ENCODE results near the gene WDR33.
"Not testable (repeated sequence)": the region's sequence is repeated elsewhere in the genome, so short reads cannot be mapped to it uniquely, and the experiment has no call there.

WDR33 gene

GRCh38 chr2:127810619-127811396 lies at the start of gene WDR33:
Gene WDR33, minus strand, starts transcription at chr2:127811171. Its CDS starts 40,190 bp downstream, at chr2:127770981.
- DNase-seq, result peak; percentile 84

GRCh38 chr2:127860130-127860529 lies 49.2 kb upstream of the WDR33 start:
- no peak for DNase-seq

- no peak for DNase-seq
Observed at GRCh38 chr2:127859712-127860085, 48.7 kb upstream of the WDR33 start.

- peak; percentile 24 for DNase-seq
Observed at GRCh38 chr2:127857265-127857808, 46.4 kb upstream of the WDR33 start.

- no peak for DNase-seq
Observed at GRCh38 chr2:127853671-127854070, 42.7 kb upstream of the WDR33 start.

- no peak for DNase-seq
Observed at GRCh38 chr2:127852388-127852787, 41.4 kb upstream of the WDR33 start.

GRCh38 chr2:127847931-127848330 lies 37.0 kb upstream of the WDR33 start:
- DNase-seq, result no peak

GRCh38 chr2:127844973-127845372 lies 34.0 kb upstream of the WDR33 start:
- DNase-seq, result no peak

- no peak for DNase-seq
Observed at GRCh38 chr2:127843677-127844076, 32.7 kb upstream of the WDR33 start.

GRCh38 chr2:127841466-127842178 lies 30.7 kb upstream of the WDR33 start:
- no peak for DNase-seq

- DNase-seq, result no peak
Observed at GRCh38 chr2:127840893-127841292, 29.9 kb upstream of the WDR33 start.

- DNase-seq, result no peak
Observed at GRCh38 chr2:127834951-127835350, 24.0 kb upstream of the WDR33 start.

- no peak for DNase-seq
Observed at GRCh38 chr2:127829845-127830246, 18.9 kb upstream of the WDR33 start.

- DNase-seq, result not testable (repeated sequence)
Observed at GRCh38 chr2:127826708-127827107, 15.7 kb upstream of the WDR33 start.

- DNase-seq, result no peak
Observed at GRCh38 chr2:127826047-127826446, 15.1 kb upstream of the WDR33 start.

GRCh38 chr2:127820080-127820668 lies 9.2 kb upstream of the WDR33 start:
- DNase-seq, result no peak

GRCh38 chr2:127818794-127819425 lies 7.9 kb upstream of the WDR33 start:
- DNase-seq, result peak; percentile 13

- no peak for DNase-seq
Observed at GRCh38 chr2:127818241-127818640, 7.3 kb upstream of the WDR33 start.

- DNase-seq, result no peak
Observed at GRCh38 chr2:127814677-127815076, 3.7 kb upstream of the WDR33 start.

- not testable (repeated sequence) for DNase-seq
Observed at GRCh38 chr2:127812441-127812840, 1.5 kb upstream of the WDR33 start.

GRCh38 chr2:127811397-127812321 lies 688 bp upstream of the WDR33 start:
- DNase-seq, result no peak

GRCh38 chr2:127810156-127810618 lies 784 bp downstream of the WDR33 start:
- peak; percentile 11 for DNase-seq
